Measurements from ENCODE around the gene SLC16A14. TPM values are rescaled to one million over a fixed set of nuclear protein-coding genes. Genes with fewer than 3 reads are reported as not detected.

SLC16A14 gene
- polyA plus RNA-seq, 1 donor from 2014 or later = 128 TPM

DNA sequence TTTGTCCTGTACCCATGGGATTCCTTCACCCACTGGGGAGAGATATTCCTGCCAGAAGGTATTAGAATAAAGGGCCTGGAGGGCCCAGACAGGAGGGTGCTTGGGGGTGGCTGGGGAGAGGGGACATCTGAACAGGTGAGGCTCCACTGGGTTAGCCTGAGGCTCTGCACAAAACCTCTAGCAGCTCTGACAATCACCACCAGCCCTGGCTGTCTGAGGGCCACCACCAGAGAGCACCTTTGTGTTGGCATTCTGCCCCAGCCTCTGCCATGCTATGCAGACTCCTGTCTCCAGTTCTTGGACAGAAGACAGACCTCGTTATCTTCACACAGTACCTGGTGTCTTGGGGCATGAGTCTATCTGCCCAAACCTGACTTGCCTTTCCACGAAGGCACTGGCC, 25.3 kb downstream of the SLC16A14 start:
- no peak overlapping the region for H3K4me3 ChIP-seq (ENCODE audit: low read length)
- H3K9me2 ChIP-seq (ENCODE audit: insufficient read depth, low read length) = no peaks in the 10 kb centered on the region
- no peaks in the 10 kb centered on the region for H3F3A ChIP-seq (ENCODE audit: insufficient read depth, low read length, poor library complexity, severe bottlenecking)
- no peaks in the 10 kb centered on the region for H3K9me3 ChIP-seq (ENCODE audit: low read length)
- no peak overlapping the region for H2AFZ ChIP-seq (ENCODE audit: low read depth, low read length)
- no peaks in the 10 kb centered on the region for H3K27me3 ChIP-seq (ENCODE audit: insufficient read depth, low read depth, low read length)
- no peaks in the 10 kb centered on the region for H3K79me2 ChIP-seq (replicated peaks; ENCODE audit: insufficient read depth, low read length)
- no peak overlapping the region for H3K27ac ChIP-seq (ENCODE audit: low read length)
- H4K20me1 ChIP-seq (ENCODE audit: insufficient read depth) = no peaks in the 10 kb centered on the region
- peaks cover 27% of the 10 kb centered on the region for H3K36me3 ChIP-seq (ENCODE audit: insufficient read depth, low read length)
- no peak for TF ChIP-seq EP300 (conservative IDR thresholded peaks at IDR 0.05; ENCODE audit: poor library complexity, severe bottlenecking)
- no peak for TF ChIP-seq POLR2AphosphoS5 (IDR thresholded peaks at IDR 0.05)
- TF ChIP-seq, protein P1, sequence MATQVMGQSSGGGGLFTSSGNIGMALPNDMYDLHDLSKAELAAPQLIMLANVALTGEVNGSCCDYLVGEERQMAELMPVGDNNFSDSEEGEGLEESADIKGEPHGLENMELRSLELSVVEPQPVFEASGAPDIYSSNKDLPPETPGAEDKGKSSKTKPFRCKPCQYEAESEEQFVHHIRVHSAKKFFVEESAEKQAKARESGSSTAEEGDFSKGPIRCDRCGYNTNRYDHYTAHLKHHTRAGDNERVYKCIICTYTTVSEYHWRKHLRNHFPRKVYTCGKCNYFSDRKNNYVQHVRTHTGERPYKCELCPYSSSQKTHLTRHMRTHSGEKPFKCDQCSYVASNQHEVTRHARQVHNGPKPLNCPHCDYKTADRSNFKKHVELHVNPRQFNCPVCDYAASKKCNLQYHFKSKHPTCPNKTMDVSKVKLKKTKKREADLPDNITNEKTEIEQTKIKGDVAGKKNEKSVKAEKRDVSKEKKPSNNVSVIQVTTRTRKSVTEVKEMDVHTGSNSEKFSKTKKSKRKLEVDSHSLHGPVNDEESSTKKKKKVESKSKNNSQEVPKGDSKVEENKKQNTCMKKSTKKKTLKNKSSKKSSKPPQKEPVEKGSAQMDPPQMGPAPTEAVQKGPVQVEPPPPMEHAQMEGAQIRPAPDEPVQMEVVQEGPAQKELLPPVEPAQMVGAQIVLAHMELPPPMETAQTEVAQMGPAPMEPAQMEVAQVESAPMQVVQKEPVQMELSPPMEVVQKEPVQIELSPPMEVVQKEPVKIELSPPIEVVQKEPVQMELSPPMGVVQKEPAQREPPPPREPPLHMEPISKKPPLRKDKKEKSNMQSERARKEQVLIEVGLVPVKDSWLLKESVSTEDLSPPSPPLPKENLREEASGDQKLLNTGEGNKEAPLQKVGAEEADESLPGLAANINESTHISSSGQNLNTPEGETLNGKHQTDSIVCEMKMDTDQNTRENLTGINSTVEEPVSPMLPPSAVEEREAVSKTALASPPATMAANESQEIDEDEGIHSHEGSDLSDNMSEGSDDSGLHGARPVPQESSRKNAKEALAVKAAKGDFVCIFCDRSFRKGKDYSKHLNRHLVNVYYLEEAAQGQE (IDR thresholded peaks at IDR 0.05; ENCODE audit: borderline replicate concordance) = no peak
- no peak for TF ChIP-seq RAD21 (conservative IDR thresholded peaks at IDR 0.05)
- no peak for TF ChIP-seq SMC3 (conservative IDR thresholded peaks at IDR 0.05; ENCODE audit: poor library complexity)
- TF ChIP-seq, protein P2, sequence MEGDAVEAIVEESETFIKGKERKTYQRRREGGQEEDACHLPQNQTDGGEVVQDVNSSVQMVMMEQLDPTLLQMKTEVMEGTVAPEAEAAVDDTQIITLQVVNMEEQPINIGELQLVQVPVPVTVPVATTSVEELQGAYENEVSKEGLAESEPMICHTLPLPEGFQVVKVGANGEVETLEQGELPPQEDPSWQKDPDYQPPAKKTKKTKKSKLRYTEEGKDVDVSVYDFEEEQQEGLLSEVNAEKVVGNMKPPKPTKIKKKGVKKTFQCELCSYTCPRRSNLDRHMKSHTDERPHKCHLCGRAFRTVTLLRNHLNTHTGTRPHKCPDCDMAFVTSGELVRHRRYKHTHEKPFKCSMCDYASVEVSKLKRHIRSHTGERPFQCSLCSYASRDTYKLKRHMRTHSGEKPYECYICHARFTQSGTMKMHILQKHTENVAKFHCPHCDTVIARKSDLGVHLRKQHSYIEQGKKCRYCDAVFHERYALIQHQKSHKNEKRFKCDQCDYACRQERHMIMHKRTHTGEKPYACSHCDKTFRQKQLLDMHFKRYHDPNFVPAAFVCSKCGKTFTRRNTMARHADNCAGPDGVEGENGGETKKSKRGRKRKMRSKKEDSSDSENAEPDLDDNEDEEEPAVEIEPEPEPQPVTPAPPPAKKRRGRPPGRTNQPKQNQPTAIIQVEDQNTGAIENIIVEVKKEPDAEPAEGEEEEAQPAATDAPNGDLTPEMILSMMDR (IDR thresholded peaks at IDR 0.05; ENCODE audit: poor library complexity, severe bottlenecking) = no peak
- no peak overlapping the region for H3K9ac ChIP-seq (ENCODE audit: low read length)
- no peak overlapping the region for H3K4me2 ChIP-seq (ENCODE audit: low read length)

DNA sequence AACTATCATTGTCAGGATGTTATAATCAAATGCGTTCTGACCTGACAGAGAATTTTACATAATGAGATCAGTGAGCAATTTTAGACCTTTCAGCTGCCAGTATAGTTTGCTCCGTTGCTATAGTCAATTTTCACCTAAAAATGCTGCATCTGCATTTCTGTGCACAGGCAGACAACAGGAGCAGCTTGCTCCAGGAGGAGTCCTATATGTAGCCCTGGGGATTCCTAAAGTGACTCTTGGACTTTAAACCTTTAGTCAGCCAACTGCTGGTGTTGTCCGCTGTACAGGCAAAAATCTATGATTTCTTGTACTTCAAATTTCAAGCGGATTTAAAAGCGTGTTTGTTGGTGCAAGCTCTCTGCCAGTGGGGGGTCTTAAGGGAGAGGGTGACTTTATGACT, 25.7 kb downstream of the SLC16A14 start:
- TF ChIP-seq SMC3 (conservative IDR thresholded peaks at IDR 0.05; ENCODE audit: poor library complexity) = no peak
- TF ChIP-seq, protein P1 (IDR thresholded peaks at IDR 0.05; ENCODE audit: borderline replicate concordance) = no peak
- TF ChIP-seq, protein P2 (IDR thresholded peaks at IDR 0.05; ENCODE audit: poor library complexity, severe bottlenecking) = no peak
- no peak for TF ChIP-seq POLR2AphosphoS5 (IDR thresholded peaks at IDR 0.05)
- TF ChIP-seq EZH2 (IDR thresholded peaks at IDR 0.05; ENCODE audit: borderline replicate concordance, insufficient read depth, low read length, poor library complexity, severe bottlenecking) = no peak
- TF ChIP-seq TAF1 (IDR thresholded peaks at IDR 0.05; ENCODE audit: low read depth) = no peak
- no peak for TF ChIP-seq MXI1 (conservative IDR thresholded peaks at IDR 0.05; ENCODE audit: poor library complexity, severe bottlenecking)
- no peak for TF ChIP-seq RAD21 (conservative IDR thresholded peaks at IDR 0.05)
- TF ChIP-seq EP300 (conservative IDR thresholded peaks at IDR 0.05; ENCODE audit: poor library complexity, severe bottlenecking) = no peak
- Histone ChIP-seq H3K27ac (ENCODE audit: low read length) (no peak overlapping the region), H3K36me3 (ENCODE audit: insufficient read depth, low read length) (peaks cover 22% of the 10 kb centered on the region)

More for the DNA sequence above, 25.7 kb downstream of the SLC16A14 start:
- no peaks in the 10 kb centered on the region for H3K27me3 ChIP-seq (ENCODE audit: insufficient read depth, low read depth, low read length)
- no peak overlapping the region for H3K4me3 ChIP-seq (ENCODE audit: low read length)
- no peaks in the 10 kb centered on the region for H3K79me2 ChIP-seq (replicated peaks; ENCODE audit: insufficient read depth, low read length)
- no peaks in the 10 kb centered on the region for H3F3A ChIP-seq (ENCODE audit: insufficient read depth, low read length, poor library complexity, severe bottlenecking)
- no peak overlapping the region for H2AFZ ChIP-seq (ENCODE audit: low read depth, low read length)
- no peaks in the 10 kb centered on the region for H3K9me2 ChIP-seq (ENCODE audit: insufficient read depth, low read length)
- H3K9me3 ChIP-seq (ENCODE audit: low read length) = no peaks in the 10 kb centered on the region
- no peaks in the 10 kb centered on the region for H4K20me1 ChIP-seq (ENCODE audit: insufficient read depth)
- H3K4me2 ChIP-seq (ENCODE audit: low read length) = no peak overlapping the region
- no peak overlapping the region for H3K9ac ChIP-seq (ENCODE audit: low read length)
